GM12878 (cell line): ENCODE data around the gene PMAIP1. TPM values are rescaled to one million over a fixed set of nuclear protein-coding genes. Genes with fewer than 3 reads are reported as not detected.

ENCODE experiments used
- CBX3 ChIP-seq: fragments of 200-600 bp; sonication (generic); IDR thresholded peaks from 2 replicates; pipeline ENCODE4 v1.6.1; 2016; ENCODE audit warnings: low read depth, borderline replicate concordance
- CBX5 ChIP-seq: sonication (generic); IDR thresholded peaks from 2 replicates; pipeline ENCODE4 v1.6.1; 2016; ENCODE audit warnings: low read depth, moderate library complexity, mild to moderate bottlenecking, inconsistent platforms
- GABPA ChIP-seq: IDR thresholded peaks from 2 replicates; pipeline ENCODE4 v1.6.1; 2014; ENCODE audit warnings: antibody characterized with exemption, low read depth, mild to moderate bottlenecking, inconsistent platforms
- IRF4 ChIP-seq: IDR thresholded peaks from 2 replicates; pipeline ENCODE4 v1.6.1; 2011; ENCODE audit warnings: low read depth, low read length
- MEF2B ChIP-seq: fragments of 450-650 bp; IDR thresholded peaks from 2 replicates; pipeline ENCODE4 v1.6.1; 2018; ENCODE audit warnings: mild to moderate bottlenecking, moderate library complexity; ENCODE audit not compliant: partially characterized antibody, poor library complexity, severe bottlenecking
- MTA2 ChIP-seq: fragments of 450-650 bp; IDR thresholded peaks from 2 replicates; pipeline ENCODE4 v1.6.1; 2016; ENCODE audit warnings: low read depth, mild to moderate bottlenecking, moderate library complexity
- NFXL1 ChIP-seq: fragments of 450-650 bp; IDR thresholded peaks from 2 replicates; pipeline ENCODE4 v1.6.1; 2017; ENCODE audit warnings: antibody characterized with exemption, mild to moderate bottlenecking, borderline replicate concordance
- RB1 ChIP-seq: fragments of 450-650 bp; formaldehyde crosslinking; IDR thresholded peaks from 2 replicates; pipeline ENCODE4 v1.6.1; 2017; ENCODE audit warnings: mild to moderate bottlenecking, borderline replicate concordance
- SRF ChIP-seq, 2 experiments: IDR thresholded peaks; 2 replicates each; pipeline ENCODE4 v1.6.1; 2011; ENCODE audit warnings: low read depth in 2 of 2, low read length in 2 of 2, mild to moderate bottlenecking in 1 of 2, moderate library complexity in 1 of 2
- ZNF207 ChIP-seq: fragments of 450-650 bp; IDR thresholded peaks from 2 replicates; pipeline ENCODE4 v1.6.1; 2014; ENCODE audit warnings: antibody characterized with exemption, mild to moderate bottlenecking, borderline replicate concordance
- polyA plus RNA-seq, 11 experiments: library from polyadenylated mRNA; depleted of rRNA in 4 of 11; unstranded in 6 of 11; stranded (reverse) in 5 of 11; fragments of >200 nt; fragmentation: Nextera tagmentation in 4 of 11; fragmentation: Illumina TruSeq in 1 of 11; extraction: Ambion mirVana in 4 of 11; extraction: Trizol in 1 of 11; gene quantifications; 1 replicate in 1 of 11; 2 replicates in 10 of 11; pipeline versions ENCODE4 v1.2.1 to v1.2.3, GENCODE V29; 2011 to 2016; ENCODE audit warnings: inconsistent platforms in 2 of 11, missing spikeins in 2 of 11, low read depth in 1 of 11
- total RNA-seq, 4 experiments: library from RNA; depleted of rRNA in 3 of 4; stranded (reverse); fragments of >200 nt in 3 of 4; fragmentation: Illumina TruSeq in 1 of 4; extraction: Trizol in 1 of 4; gene quantifications; 2 replicates each; pipeline versions ENCODE4 v1.2.1 to v1.2.3, GENCODE V29; 2013 to 2021
- TF ChIP-seq, protein P1 (sequence below): fragments of 450-650 bp; IDR thresholded peaks from 2 replicates; pipeline ENCODE4 v1.6.1; 2017; ENCODE audit warnings: mild to moderate bottlenecking, moderate library complexity
- TF ChIP-seq, protein P2 (sequence below): IDR thresholded peaks from 2 replicates; pipeline ENCODE4 v1.6.1; 2011; ENCODE audit warnings: mild to moderate bottlenecking, low read depth, low read length, moderate library complexity; ENCODE audit not compliant: insufficient replicate concordance
- TF ChIP-seq, protein P3 (sequence below): fragments of 450-650 bp; IDR thresholded peaks from 2 replicates; pipeline ENCODE4 v1.6.1; 2016; ENCODE audit warnings: mild to moderate bottlenecking
- TF ChIP-seq, protein P4 (sequence below): fragments of 450-650 bp; formaldehyde crosslinking; IDR thresholded peaks from 2 replicates; pipeline ENCODE4 v1.4.0; 2022; ENCODE audit warnings: mild to moderate bottlenecking, moderate library complexity

The PMAIP1 gene
- total and polyA plus RNA-seq, 10 of the 15 experiments (the other 5 are each of a cell fraction or from before 2014, with no cell fraction given), result 74.0 to 219 (median 112) TPM

DNA sequence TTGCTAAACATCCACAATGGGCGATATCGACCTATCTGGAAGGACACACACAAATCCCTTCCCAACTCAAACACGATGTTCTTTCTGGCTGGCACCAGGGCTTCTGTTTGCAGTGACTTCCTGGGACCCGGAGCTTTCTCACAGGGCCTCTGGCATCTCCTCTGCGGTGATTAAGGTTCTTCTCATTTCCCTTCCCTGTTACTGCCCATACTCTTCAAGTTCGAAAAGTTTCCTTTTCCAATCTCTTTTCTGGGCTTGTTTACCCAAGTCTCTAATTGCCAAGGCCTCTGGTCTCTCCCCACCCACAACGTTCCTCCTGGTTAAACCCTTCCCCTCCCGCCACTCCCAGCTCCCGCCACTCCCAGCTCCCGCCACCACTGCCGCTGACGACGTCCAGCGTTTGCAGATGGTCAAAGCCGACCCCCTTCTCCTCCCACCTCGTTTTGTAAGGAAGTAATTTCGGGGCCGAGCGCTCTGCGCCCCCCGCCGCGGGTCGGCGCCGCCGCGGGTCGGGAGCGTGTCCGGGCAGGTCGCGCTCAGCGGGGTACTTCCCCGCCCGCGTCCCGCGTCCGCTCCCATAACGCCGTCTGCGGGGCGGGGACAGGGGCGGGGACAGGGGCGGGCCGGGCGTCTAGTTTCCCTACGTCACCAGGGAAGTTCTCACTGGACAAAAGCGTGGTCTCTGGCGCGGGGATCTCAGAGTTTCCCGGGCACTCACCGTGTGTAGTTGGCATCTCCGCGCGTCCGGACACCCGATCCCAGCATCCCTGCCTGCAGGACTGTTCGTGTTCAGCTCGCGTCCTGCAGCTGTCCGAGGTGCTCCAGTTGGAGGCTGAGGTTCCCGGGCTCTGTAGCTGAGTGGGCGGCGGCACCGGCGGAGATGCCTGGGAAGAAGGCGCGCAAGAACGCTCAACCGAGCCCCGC is at the start of gene PMAIP1 (continued):
- TF ChIP-seq, protein P1, sequence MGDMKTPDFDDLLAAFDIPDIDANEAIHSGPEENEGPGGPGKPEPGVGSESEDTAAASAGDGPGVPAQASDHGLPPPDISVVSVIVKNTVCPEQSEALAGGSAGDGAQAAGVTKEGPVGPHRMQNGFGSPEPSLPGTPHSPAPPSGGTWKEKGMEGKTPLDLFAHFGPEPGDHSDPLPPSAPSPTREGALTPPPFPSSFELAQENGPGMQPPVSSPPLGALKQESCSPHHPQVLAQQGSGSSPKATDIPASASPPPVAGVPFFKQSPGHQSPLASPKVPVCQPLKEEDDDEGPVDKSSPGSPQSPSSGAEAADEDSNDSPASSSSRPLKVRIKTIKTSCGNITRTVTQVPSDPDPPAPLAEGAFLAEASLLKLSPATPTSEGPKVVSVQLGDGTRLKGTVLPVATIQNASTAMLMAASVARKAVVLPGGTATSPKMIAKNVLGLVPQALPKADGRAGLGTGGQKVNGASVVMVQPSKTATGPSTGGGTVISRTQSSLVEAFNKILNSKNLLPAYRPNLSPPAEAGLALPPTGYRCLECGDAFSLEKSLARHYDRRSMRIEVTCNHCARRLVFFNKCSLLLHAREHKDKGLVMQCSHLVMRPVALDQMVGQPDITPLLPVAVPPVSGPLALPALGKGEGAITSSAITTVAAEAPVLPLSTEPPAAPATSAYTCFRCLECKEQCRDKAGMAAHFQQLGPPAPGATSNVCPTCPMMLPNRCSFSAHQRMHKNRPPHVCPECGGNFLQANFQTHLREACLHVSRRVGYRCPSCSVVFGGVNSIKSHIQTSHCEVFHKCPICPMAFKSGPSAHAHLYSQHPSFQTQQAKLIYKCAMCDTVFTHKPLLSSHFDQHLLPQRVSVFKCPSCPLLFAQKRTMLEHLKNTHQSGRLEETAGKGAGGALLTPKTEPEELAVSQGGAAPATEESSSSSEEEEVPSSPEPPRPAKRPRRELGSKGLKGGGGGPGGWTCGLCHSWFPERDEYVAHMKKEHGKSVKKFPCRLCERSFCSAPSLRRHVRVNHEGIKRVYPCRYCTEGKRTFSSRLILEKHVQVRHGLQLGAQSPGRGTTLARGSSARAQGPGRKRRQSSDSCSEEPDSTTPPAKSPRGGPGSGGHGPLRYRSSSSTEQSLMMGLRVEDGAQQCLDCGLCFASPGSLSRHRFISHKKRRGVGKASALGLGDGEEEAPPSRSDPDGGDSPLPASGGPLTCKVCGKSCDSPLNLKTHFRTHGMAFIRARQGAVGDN, result peak; percentile 89
- TF ChIP-seq ZNF207 (no peak), RB1 (peak; percentile 90; the same call in 1 of the 2 replicates), GABPA (no peak), MTA2 (no peak; the same call in none of the 2 replicates), MEF2B (peak; percentile 47), CBX5 (no peak), SRF (IDR thresholded peaks at IDR 0.05; ENCODE audit: low read depth in 2 of 2, low read length in 2 of 2) (no peak), IRF4 (no peak; the same call in 1 of the 2 replicates), NFXL1 (no peak), CBX3 (no peak)
- TF ChIP-seq, protein P2, sequence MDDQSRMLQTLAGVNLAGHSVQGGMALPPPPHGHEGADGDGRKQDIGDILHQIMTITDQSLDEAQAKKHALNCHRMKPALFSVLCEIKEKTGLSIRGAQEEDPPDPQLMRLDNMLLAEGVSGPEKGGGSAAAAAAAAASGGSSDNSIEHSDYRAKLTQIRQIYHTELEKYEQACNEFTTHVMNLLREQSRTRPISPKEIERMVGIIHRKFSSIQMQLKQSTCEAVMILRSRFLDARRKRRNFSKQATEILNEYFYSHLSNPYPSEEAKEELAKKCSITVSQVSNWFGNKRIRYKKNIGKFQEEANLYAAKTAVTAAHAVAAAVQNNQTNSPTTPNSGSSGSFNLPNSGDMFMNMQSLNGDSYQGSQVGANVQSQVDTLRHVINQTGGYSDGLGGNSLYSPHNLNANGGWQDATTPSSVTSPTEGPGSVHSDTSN, result no peak
- TF ChIP-seq, protein P3, sequence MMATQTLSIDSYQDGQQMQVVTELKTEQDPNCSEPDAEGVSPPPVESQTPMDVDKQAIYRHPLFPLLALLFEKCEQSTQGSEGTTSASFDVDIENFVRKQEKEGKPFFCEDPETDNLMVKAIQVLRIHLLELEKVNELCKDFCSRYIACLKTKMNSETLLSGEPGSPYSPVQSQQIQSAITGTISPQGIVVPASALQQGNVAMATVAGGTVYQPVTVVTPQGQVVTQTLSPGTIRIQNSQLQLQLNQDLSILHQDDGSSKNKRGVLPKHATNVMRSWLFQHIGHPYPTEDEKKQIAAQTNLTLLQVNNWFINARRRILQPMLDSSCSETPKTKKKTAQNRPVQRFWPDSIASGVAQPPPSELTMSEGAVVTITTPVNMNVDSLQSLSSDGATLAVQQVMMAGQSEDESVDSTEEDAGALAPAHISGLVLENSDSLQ, result no peak
- TF ChIP-seq, protein P4, sequence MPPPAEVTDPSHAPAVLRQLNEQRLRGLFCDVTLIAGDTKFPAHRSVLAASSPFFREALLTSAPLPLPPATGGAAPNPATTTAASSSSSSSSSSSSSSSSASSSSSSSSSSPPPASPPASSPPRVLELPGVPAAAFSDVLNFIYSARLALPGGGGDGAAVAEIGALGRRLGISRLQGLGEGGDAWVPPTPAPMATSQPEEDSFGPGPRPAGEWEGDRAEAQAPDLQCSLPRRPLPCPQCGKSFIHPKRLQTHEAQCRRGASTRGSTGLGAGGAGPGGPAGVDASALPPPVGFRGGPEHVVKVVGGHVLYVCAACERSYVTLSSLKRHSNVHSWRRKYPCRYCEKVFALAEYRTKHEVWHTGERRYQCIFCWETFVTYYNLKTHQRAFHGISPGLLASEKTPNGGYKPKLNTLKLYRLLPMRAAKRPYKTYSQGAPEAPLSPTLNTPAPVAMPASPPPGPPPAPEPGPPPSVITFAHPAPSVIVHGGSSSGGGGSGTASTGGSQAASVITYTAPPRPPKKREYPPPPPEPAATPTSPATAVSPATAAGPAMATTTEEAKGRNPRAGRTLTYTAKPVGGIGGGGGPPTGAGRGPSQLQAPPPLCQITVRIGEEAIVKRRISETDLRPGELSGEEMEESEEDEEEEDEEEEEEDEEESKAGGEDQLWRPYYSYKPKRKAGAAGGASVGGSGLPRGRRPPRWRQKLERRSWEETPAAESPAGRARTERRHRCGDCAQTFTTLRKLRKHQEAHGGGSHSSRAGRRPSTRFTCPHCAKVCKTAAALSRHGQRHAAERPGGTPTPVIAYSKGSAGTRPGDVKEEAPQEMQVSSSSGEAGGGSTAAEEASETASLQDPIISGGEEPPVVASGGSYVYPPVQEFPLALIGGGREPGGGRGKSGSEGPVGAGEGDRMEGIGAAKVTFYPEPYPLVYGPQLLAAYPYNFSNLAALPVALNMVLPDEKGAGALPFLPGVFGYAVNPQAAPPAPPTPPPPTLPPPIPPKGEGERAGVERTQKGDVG (CRISPR knock-in tag), result no peak
- TF ChIP-seq, all 136 proteins: peak for 50
